ENCODE measurements around the gene MRGPRF. TPM values are rescaled to one million over a fixed set of nuclear protein-coding genes. Genes with fewer than 3 reads are reported as not detected.

The MRGPRF gene
- total and polyA plus RNA-seq, 8 donors: 6.7 to 123 (median 20.8) TPM

DNA sequence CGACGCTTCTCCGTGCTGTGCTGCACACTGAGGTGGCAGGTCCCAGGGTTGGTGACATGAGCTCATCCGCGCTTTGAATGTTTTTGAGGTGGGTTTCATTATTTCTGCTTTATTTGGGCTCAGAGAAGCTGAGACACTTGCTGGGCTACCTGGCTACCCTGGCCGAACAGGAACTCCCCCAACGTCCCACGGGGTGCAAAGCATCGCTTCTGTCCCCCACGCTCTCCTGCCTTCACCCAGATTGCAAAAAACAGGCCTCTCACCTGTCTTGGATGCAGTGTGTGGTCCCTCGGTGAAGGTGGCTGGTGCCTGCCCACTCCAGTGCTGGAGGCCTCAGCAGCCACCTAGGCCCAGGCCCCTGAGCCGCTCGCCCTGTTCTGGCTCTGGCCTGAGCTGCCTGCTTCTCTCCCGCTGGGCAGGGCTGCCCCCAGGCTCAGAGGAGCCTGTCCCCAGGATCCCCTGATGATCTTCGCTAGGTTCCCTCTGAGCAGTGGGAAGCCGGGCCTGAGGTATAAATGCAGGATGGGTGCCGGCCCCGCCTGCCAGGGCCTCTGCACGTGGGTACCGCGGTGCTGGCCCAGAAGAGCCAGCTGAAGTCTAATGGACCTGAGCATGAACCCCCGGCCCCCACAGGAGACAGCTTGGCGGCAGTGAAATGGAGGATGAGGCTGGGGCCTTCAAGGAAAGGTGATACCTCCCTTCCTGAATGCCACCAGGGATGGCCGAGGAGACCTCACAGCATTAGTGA, 16.5 kb downstream of the MRGPRF start:
- H3K27ac ChIP-seq: peak overlapping the region in 1 of 5 donors; percentile 34
- no peak for DNase-seq
- intact Hi-C loops (cut with DNase I; ENCODE audit: low total_unique reads): no loop called here
- H3K9me3 ChIP-seq: no peaks in the 10 kb centered on the region
- peaks cover 0 to 28% (median 11%) of the 10 kb centered on the region in 3 donors for H3K27me3 ChIP-seq
- TF ChIP-seq POLR2AphosphoS5 (IDR thresholded peaks at IDR 0.05) (no peak), EP300 (IDR thresholded peaks at IDR 0.05) (no peak), POLR2A (IDR thresholded peaks at IDR 0.05) (no peak)
- TF ChIP-seq, protein P1, sequence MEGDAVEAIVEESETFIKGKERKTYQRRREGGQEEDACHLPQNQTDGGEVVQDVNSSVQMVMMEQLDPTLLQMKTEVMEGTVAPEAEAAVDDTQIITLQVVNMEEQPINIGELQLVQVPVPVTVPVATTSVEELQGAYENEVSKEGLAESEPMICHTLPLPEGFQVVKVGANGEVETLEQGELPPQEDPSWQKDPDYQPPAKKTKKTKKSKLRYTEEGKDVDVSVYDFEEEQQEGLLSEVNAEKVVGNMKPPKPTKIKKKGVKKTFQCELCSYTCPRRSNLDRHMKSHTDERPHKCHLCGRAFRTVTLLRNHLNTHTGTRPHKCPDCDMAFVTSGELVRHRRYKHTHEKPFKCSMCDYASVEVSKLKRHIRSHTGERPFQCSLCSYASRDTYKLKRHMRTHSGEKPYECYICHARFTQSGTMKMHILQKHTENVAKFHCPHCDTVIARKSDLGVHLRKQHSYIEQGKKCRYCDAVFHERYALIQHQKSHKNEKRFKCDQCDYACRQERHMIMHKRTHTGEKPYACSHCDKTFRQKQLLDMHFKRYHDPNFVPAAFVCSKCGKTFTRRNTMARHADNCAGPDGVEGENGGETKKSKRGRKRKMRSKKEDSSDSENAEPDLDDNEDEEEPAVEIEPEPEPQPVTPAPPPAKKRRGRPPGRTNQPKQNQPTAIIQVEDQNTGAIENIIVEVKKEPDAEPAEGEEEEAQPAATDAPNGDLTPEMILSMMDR (IDR thresholded peaks at IDR 0.05): no peak
- no peak overlapping the region for H3K4me3 ChIP-seq
- H3K36me3 ChIP-seq: no peaks in the 10 kb centered on the region
- H3K4me1 ChIP-seq: peaks cover 0 to 44% (median 20%) of the 10 kb centered on the region in 4 donors
- WGBS, 5 donors: 93 to 95% (median 95%) methylated on average over 17 to 24 of the region's 24 CpGs

DNA sequence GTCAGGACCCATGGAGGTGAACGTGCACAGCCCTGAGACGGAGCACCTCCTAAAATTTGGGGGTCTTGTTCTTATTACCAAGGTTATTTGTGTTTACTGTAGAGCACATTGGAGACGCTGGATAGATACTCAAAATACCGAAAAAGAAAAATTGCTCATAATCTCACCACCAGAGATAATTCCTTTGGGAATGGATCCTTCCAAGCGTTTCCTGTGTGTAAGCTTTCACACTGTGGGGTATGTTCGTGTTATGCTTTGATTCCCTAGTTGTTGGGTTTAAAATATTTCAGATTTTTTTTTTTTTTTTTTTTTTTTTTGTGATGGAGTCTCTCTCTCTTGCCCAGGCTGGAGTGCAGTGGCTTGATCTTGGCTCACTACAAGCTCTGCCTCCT, 18.2 kb downstream of the MRGPRF start:
- H3K4me1 ChIP-seq: peaks cover 0 to 27% (median 10%) of the 10 kb centered on the region in 4 donors
- no peaks in the 10 kb centered on the region for H3K9me3 ChIP-seq
- DNase-seq: no peak
- H3K36me3 ChIP-seq: no peaks in the 10 kb centered on the region
- 74 to 87% (median 79%) methylated on average over 6 of the region's 6 CpGs for WGBS, 5 donors
- intact Hi-C loops (cut with DNase I; ENCODE audit: low total_unique reads): no loop called here
- no peak overlapping the region for H3K4me3 ChIP-seq
- no peak overlapping the region for H3K27ac ChIP-seq
- peaks cover 0 to 41% (median 11%) of the 10 kb centered on the region in 3 donors for H3K27me3 ChIP-seq
- no peak for TF ChIP-seq POLR2AphosphoS5 (IDR thresholded peaks at IDR 0.05)
- TF ChIP-seq EP300 (IDR thresholded peaks at IDR 0.05): no peak
- TF ChIP-seq, protein P1 (IDR thresholded peaks at IDR 0.05): no peak
- no peak for TF ChIP-seq POLR2A (IDR thresholded peaks at IDR 0.05)

DNA sequence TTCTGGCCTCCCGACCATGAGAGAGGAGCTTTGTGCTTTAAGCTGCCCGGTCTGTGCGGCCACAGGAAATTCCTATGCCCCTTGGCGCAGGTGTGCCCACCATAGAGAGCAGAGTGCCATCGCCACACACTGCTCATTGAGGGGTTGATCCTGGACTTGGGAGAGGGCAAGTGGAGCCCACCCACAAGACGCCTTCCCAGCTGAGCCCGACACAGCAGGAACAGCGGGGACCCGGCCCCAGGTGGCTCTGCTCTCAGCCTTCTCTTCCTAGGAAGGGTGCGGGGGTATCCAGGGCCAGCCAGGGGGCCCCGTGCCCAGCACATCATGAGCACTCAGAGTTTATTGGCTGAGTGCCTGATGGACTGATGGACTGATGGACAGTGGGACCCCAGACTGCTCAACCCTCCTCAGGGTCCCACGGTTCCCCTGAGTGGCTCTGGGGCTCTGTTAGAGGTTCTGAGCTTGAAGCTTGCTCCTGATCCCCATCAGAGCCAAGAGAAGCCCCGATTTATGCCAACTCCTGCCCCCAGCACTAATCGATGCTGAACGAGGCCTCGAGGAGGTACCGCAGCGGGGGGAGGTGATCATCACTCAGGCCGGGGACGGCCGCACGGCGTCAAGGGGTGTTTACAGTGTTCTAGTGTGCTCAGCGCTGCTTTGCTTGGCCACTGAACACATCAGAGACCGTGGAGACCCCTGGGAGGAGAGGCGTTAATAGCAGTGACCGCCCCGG, 18.7 kb downstream of the MRGPRF start:
- TF ChIP-seq EP300 (IDR thresholded peaks at IDR 0.05): no peak
- TF ChIP-seq POLR2A (IDR thresholded peaks at IDR 0.05): no peak
- no peak for TF ChIP-seq POLR2AphosphoS5 (IDR thresholded peaks at IDR 0.05)
- TF ChIP-seq, protein P1 (IDR thresholded peaks at IDR 0.05): no peak
- DNase-seq: peak in 1 of 2 donors; percentile 1

DNA sequence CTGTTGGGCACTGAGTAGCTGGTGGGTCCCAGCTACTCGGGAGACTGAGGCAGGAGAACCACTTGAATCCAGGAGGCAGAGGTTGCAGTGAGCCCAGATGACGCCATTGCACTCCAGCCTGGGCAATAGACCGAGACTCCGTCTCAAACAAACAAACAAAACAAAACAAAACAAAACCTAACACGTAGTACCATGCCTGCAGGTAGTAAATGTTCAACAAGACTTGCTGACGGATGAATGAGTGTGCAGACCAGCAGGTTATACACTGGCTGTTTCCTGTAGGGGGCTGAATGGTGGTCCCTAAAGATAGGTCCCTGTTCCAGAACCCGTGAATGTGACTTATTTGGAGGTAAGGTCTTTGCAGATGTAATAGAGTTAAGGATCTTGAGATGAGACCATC, 19.5 kb downstream of the MRGPRF start:
- TF ChIP-seq, protein P1 (IDR thresholded peaks at IDR 0.05): no peak
- TF ChIP-seq POLR2A (IDR thresholded peaks at IDR 0.05) (no peak), EP300 (IDR thresholded peaks at IDR 0.05) (no peak), POLR2AphosphoS5 (IDR thresholded peaks at IDR 0.05) (no peak)
- H3K4me3 ChIP-seq: no peak overlapping the region
- H3K9me3 ChIP-seq: no peaks in the 10 kb centered on the region
- intact Hi-C loops (cut with DNase I; ENCODE audit: low total_unique reads): no loop called here
- H3K36me3 ChIP-seq: no peaks in the 10 kb centered on the region
- no peak overlapping the region for H3K27ac ChIP-seq
- WGBS, 5 donors: 59 to 73% (median 64%) methylated on average over 7 of the region's 7 CpGs
- DNase-seq: no peak
- peaks cover 0 to 14% (median 5%) of the 10 kb centered on the region in 4 donors for H3K4me1 ChIP-seq
- H3K27me3 ChIP-seq: peaks cover 0 to 45% (median 11%) of the 10 kb centered on the region in 3 donors

More for the DNA sequence above, 18.7 kb downstream of the MRGPRF start:
- Histone ChIP-seq H3K27me3 (peaks cover 0 to 45% (median 11%) of the 10 kb centered on the region in 3 donors), H3K9me3 (no peaks in the 10 kb centered on the region), H3K4me1 (peaks cover 0 to 21% (median 9%) of the 10 kb centered on the region in 4 donors), H3K4me3 (no peak overlapping the region), H3K27ac (no peak overlapping the region), H3K36me3 (no peaks in the 10 kb centered on the region)
- intact Hi-C loops (cut with DNase I; ENCODE audit: low total_unique reads): no loop called here
- WGBS, 5 donors: 77 to 80% (median 78%) methylated on average over 20 to 28 of the region's 28 CpGs
